ENCODE results near the gene MKLN1. TPM values are rescaled to one million over a fixed set of nuclear protein-coding genes. Genes with fewer than 3 reads are reported as not detected.

Gene MKLN1
- total RNA-seq, 1 donor from 2014 or later, result 45.7 TPM

GRCh38 chr7:131342864-131343442, 15.3 kb downstream of the MKLN1 start:
- FAIRE-seq, result no peak
- DNase-seq (ENCODE audit: low spot score in 2 of 2), result no peak

GRCh38 chr7:131346885-131347592, 19.4 kb downstream of the MKLN1 start:
- DNase-seq (ENCODE audit: low spot score in 2 of 2) (no peak), FAIRE-seq (no peak)

DNA sequence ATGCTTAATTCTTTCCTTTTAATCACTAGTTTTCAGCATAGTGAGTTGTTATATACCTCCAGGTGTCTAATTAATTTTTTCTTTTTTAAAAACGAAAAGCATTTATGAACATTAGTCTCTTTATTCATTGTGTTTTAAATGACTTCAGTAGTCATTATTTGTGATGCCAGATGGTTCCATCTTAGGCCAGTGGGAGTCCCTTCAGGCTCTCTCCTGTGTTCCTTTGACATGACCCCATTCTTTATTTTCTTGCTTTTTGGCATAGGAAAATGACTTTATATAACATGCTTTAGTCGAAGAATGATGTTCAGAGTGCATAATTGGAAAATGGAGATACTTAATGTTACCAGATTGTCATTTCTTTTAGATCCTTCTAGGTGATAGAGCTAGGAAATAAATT, 24.4 kb downstream of the MKLN1 start:
- FAIRE-seq (no peak), DNase-seq (ENCODE audit: low spot score in 2 of 2) (no peak)

GRCh38 chr7:131354390-131354789, 26.7 kb downstream of the MKLN1 start:
- FAIRE-seq, result no peak

GRCh38 chr7:131355917-131356777, 28.5 kb downstream of the MKLN1 start:
- DNase-seq (ENCODE audit: low spot score in 2 of 2), result no peak
- no peak for FAIRE-seq

More at GRCh38 chr7:131354390-131354789, 26.7 kb downstream of the MKLN1 start:
- no peak for DNase-seq (ENCODE audit: low spot score in 2 of 2)

GRCh38 chr7:131357282-131357880, 29.7 kb downstream of the MKLN1 start:
- DNase-seq (ENCODE audit: low spot score in 2 of 2) (no peak), FAIRE-seq (no peak)

- FAIRE-seq, result no peak
- DNase-seq (ENCODE audit: low spot score in 2 of 2), result no peak
Measured at GRCh38 chr7:131358636-131359035, 31.0 kb downstream of the MKLN1 start.

DNA sequence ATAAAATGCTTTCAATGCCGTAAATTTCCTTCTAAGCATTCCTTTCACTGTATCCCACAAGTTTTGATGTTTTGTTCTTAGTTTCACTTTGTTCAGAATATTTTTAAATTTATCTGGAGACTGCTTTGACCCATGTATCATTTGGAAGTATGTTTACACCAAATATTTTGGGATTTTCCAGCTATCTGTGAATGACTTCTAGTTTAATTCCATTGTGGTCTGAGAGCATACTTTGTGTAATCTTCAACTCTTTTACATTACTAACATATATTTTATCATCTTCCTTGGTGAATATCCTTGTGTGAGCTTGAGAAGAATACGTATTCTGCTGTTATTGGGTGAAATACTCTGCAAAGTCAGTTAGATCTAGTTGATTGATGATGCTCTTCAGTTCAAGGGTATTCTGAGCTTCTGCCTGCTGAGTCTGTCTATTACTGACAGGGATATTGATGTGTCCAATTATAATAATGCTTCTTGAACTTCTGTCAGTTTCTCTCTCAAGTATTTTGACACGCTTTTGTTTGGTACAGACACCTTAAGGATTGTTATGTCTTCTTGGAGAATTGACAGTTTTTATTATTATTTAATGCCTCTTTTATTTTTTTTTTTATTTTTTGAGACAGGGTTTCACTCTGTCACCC, 31.6 kb downstream of the MKLN1 start:
- no peak for DNase-seq (ENCODE audit: low spot score in 2 of 2)
- no peak for FAIRE-seq

- FAIRE-seq, result no peak
- no peak for DNase-seq (ENCODE audit: low spot score in 2 of 2)
Measured at GRCh38 chr7:131363719-131364118, 36.0 kb downstream of the MKLN1 start.

GRCh38 chr7:131364767-131365344, 37.2 kb downstream of the MKLN1 start:
- DNase-seq (ENCODE audit: low spot score in 2 of 2) (no peak), FAIRE-seq (no peak)

DNA sequence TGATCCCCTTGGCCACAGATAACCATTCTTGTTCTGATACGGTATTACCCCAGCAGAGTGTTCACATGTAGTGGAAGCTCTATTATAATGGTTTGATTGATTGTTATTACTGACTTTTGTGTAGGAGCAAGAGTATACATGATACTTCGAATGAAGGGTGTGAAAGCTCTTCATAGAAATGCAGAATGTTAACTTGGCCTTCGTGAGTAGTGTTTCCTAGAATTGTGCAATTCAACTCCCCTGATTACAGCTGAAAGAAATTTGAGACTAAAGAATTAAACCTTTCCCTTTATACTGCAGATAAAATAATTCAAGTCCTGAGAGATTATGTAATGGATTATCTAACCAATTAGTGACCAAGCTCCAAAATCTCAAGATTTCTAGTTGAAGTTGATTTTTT, 38.2 kb downstream of the MKLN1 start:
- no peak for DNase-seq (ENCODE audit: low spot score in 2 of 2)
- FAIRE-seq, result no peak

- no peak for FAIRE-seq
Measured at GRCh38 chr7:131369354-131369753, 41.7 kb downstream of the MKLN1 start.

GRCh38 chr7:131370523-131370968, 42.9 kb downstream of the MKLN1 start:
- DNase-seq (ENCODE audit: low spot score in 2 of 2) (no peak), FAIRE-seq (no peak)

More at GRCh38 chr7:131369354-131369753, 41.7 kb downstream of the MKLN1 start:
- no peak for DNase-seq (ENCODE audit: low spot score in 2 of 2)

DNA sequence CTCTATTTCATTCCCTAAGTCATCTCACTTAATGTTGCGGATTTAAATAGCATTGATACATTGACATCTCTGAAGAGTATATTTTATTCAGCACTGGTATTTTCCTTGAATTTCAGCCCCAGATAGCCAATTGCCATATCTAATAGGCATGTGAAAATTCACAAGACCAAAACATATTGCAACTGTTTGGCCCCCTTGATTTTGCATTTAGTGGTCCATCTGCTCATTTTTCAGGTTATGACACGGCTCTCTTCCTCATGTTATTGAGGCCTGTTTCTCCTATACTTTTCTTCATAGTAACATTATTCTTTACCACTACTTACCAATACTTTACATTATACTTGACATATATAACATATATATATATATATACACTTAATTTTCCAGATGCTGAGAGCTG, 43.7 kb downstream of the MKLN1 start:
- no peak for FAIRE-seq
- no peak for DNase-seq (ENCODE audit: low spot score in 2 of 2)

GRCh38 chr7:131372554-131372953, 44.9 kb downstream of the MKLN1 start:
- DNase-seq (ENCODE audit: low spot score in 2 of 2) (no peak), FAIRE-seq (no peak)

DNA sequence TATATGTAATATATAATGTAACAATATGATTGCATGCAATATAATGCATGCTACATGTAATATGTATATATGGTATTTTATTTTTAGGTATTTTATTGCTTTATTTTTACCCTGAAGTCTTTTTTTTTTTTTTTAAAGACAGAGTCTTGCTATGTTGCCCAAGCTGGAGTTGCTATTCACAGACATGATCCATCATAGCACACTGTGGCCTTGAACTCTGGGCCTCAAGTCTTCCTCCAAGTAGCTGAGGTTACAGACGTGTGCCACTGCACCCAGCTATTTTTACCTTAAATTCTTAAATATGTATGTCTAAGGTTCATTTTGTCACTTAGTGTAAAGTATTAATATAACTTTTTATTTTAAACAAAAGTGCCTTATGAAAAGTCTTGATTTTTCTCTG, 47.1 kb downstream of the MKLN1 start:
- DNase-seq (ENCODE audit: low spot score in 2 of 2) (no peak), FAIRE-seq (no peak)

DNA sequence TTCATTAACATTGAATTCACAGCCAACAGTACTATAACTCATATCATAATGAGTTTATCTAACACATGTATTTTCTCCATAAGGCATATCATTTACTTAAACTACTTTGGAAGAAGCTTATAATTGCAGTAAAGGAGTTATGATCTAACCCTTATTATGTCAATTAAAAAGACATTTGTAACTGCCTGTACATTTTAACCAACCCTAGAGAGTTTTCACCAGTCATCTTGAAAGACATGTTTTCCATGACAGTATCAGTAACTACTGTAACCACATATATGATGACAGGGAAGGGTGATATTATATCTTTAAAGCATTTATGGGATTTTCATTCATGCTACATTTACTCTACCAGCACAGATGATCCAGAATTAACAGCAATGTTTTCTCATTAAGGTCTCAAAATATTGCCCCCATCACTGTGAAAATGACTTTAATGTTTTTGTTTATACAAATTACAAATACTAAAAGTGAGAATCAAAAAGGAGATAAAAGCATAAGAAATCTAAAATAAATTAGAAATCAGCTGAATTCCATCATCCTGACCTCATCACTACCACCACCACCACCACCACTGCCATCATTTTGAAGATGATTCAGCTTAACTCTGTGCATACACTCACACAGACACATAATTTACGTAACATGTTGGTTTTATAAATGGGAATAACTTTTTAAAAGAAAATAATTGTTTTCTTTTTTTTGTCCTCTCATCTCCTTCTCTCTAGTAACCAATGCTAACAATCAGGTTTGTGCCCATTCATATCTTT, 53.6 kb downstream of the MKLN1 start:
- DNase-seq (ENCODE audit: low spot score in 2 of 2) (no peak), FAIRE-seq (no peak)

GRCh38 chr7:131383417-131384285, 56.0 kb downstream of the MKLN1 start:
- no peak for FAIRE-seq
- DNase-seq (ENCODE audit: low spot score in 2 of 2), result no peak
